HL-60/S4 treated with phorbol 12-myristate 13-acetate at 8.2 ng/mL for 4 days and 3 days (cell line): Measurements from ENCODE around the gene ERCC2.

ENCODE experiments used
- in situ Hi-C: fragments of 300-500 bp; cut with MboI; formaldehyde crosslinking; loops from 2 replicates; pipeline ENCODE4 v1.15.0; 2022; ENCODE audit warnings: low sequenced_read_pairs

ERCC2 gene

DNA sequence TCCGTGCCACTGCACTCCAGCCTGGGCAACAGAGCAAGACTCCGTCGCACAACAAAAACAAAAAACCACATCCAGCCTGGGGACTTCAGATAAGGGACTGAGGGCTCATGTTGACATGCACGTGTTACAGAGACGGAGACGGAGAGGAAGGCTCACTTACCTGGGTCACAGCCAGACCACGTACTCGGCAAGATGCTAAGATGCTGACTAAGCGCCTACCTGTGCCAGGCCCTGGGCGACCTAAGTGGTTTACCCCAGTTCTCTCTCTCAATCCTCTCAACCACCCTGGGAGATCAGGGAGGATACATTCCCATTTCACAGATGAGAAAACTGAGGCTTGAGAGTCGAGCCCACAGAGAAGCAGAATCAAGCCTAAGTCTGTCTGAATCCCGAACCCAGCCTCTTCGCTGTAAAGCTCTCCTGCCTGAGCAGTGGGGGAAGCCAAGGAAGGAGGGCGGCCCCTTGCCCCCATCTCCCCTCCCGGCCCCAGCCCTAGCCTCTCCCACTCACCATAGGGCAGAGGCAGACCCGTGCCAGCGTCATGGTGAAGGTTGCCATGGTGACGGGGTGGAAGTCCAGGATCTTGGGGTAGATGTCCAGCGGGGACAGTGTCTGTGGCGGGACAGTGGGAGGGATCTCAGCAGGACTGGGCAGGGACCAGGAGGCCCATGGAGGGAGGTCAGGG is 13.5 kb downstream of the ERCC2 start:
- in situ Hi-C loops, result no loop called here

DNA sequence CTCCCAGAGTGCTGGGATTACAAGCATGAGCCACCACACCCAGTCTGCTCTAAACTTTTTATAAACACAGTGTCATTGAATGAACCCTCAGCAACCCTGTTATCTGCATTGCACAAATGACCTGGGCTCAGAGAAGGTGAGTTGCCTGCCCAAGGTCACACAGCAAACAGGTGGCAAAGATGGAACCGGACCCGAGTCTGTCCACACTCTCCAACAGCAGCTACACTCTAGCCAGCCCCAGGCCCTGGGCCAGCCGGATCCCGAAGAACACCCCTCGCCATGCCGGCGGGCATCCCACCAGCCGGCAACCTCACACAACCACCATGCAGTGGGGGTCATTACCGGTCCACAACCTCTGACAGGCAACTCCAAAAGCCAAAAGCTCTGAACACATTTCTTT is 14.5 kb downstream of the ERCC2 start:
- in situ Hi-C loops, result no loop called here

DNA sequence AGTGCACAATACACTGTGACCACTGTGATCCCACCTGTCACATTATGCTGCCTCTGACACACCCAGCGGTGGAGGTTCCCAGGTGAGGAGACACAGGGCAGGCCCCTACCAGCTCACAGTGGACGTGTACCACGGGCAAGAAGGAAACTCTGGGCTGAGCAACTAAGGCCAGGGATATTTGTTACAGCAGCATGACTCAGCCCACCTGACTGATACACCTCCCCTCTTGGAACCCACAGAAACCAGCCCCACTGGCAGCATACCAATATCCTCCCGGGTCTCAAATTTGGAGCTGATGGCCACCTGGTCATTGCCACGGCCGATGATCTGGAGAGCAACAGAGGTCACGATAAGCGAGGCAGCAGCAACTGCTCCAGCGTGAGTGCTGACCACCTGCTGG is 15.0 kb downstream of the ERCC2 start:
- in situ Hi-C loops, result no loop called here

DNA sequence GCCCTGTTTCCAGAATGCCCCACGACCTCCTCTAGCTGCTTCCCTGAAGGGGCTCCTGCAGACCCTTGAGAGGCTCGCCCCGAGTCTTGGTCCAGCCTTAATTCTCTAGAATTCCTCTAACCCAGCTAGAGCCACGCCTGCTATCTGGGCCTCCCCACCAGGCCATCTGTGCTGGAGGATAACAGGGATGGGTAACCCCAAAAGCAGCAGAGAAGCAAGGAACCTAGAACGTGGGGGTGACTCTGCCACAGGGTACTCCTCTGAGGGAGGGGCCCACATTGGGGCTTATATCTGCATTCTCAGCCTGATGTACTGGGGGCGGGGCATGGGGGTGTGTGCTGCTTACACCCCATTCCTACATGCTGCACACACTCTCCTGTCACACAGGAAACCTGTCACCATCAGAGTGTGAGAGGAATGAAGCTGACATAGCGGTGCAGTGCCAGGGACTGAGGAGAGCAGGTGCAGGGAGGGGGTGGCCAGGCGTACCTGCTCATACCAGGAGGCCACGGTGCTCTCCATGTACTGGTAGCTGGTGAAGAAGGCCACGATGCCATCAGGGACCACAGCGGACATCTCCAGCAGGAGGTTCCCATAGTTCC is 16.0 kb downstream of the ERCC2 start:
- in situ Hi-C loops, result no loop called here

DNA sequence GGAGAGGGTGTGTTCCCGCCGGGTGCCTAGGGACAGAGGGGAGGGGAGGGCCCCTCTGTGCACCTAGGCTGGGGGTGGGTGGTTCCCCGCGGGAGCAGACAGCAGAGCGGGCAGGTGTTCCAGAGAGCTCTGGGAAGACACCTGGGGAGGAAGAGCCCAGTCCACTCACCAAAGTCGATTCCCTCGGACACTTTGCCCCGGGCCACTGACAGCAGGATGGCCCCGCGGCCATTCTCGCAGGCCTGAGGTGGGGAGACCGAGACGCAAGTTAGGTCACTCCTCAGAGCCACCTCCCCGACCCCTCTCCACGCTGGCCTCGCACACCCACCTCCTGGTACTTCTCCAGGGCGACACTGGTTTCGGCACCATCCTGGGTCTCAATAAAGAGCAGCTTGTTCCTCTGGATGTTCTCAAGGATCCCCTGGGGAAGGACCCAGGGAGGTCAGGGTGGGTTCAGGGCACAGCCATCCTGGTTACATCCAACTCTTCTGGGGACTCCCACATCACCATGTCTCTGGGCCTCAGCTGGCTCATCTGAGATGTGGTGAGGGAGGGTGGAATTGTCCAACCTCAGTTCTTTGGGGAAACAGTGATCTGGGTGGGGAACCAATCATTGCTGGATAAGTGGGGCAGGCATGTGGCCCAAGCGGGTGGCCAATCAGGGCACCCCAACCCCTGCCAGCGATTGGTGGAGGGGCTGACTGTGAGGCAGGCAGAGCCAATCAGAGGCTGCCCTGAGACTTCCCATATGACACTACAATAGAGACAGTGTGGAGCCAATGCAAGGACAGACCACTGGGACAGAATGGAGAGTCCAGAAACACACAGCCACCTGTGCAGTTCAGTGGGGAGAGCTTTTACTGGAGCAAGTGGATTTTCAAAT is 17.2 kb downstream of the ERCC2 start:
- in situ Hi-C loops, result no loop called here

DNA sequence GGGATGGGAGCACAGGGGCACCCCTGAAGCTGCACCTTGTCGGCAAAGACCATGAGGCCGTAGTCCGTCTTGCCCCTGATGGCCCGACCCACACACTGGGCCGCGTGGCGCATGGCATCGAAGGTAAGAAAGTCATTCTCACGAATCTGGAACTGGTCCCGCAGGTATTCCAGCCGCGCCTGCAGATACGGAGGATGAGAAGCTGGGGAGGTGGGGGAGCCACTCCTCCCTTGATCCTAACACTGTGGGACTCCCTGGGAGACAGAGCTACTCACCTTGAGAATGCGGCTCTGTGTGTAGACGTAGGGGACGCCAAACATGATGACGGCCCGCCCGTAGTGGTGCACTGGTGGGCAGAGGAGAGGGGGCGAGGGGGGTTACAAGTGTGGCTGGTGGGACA is 17.9 kb downstream of the ERCC2 start:
- in situ Hi-C loops, result no loop called here

DNA sequence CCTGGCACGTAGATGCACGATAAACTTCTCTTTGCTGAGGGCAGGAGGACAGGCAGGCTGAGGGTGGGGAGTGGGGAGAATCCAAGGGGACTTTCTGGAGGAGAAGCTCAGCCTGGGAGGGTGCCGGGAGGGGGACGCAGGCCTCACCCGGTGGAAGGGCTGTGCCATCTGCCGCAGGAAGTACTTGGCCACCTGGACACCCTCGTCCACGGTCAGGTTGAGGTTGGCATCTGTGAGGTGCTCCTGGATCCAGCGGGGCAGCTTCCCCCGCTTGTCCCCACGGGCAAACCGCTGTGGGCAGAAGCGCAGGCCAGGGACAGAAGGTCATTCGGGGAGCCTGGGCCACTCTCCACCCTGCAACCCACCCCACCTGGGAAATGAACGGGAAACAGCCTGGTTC is 18.3 kb downstream of the ERCC2 start:
- in situ Hi-C loops, result no loop called here

DNA sequence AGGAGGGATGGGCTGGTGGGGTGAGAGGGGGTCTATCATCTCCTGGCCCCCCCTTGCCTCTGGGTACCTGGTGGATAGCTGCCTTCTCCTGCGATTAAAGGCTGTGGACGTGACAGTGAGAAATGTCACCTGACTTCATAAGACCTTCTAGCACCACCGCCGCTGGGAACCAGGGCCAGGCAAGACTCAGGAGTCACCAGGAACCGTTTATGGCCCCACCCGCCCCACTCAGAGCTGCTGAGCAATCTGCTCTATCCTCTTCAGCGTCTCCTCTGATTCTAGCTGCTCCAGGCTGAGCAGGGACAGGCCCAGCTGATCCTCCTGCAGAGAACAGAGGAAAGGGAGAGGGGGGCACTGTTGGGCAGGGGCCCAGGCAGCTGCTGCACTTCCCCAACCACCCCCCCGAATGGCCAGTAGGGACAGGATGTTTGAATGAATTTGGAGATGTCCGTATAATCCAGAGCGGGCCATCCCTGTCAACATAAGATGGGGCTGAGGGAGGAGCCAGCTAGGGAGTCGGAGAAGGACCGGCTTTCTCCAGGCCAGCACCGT is 18.9 kb downstream of the ERCC2 start:
- in situ Hi-C loops, result no loop called here

DNA sequence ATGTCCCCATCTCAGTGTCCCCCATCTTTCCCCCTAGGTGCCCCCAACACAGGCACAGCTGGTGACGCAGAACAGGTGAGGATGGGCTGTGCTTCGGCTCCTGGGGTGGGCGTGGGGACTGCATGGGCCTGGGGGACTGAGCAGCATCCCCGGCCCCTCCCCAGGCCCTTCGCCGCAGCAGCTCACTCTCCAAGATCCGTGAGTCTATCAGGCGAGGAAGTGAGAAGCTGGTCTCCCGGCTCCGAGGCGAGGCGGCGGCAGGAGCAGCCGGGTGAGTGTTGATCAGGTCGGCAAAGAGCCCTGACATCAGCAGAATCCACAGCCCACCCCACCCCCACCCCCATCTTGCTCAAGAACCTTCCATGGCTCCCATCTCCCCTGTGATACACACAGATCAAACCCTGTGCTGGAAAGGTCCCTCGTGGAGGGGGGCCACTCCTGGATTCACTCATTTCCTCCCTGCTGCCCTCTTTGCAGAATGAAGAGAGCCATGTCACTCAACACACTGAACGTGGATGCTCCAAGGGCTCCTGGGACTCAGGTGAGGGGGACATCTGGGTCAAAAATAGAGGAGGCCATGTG is 19.8 kb downstream of the ERCC2 start:
- in situ Hi-C loops, result no loop called here

DNA sequence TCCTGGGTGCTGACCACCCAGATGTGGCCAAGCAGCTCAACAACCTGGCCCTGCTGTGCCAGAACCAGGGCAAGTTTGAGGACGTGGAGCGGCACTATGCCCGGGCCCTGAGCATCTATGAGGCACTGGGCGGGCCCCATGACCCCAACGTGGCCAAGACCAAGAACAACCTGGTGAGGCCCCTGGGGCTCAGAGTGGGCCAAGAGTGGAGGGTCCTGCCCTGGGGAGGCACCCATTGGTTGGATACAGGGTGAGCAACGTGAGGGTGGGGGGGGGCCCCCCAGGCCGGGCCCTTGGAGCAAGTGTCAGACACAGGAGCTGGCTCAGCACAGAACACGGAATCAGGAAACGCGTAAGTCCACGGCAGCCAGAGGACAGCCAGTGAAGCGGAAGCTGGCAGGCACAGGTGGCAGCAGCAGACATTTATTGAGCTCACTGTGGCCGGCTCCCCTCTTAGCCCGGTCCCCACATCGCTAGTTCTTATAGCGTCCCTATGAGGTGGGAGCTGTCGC is 20.9 kb downstream of the ERCC2 start:
- in situ Hi-C loops, result no loop called here

DNA sequence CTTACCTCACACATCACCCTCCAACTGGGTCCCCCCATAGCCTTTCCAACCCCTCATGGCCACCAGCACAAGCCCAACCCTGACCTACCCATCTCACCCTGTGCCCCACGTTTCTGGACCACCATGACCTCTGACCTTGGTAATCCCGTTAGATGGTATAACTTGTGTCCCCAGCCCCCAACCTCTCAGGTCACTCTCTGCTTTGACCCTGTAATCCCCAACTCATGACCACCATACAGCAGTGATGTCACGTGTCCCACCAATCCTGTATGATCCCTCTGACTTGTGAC is 21.3 kb downstream of the ERCC2 start:
- in situ Hi-C loops, result no loop called here

DNA sequence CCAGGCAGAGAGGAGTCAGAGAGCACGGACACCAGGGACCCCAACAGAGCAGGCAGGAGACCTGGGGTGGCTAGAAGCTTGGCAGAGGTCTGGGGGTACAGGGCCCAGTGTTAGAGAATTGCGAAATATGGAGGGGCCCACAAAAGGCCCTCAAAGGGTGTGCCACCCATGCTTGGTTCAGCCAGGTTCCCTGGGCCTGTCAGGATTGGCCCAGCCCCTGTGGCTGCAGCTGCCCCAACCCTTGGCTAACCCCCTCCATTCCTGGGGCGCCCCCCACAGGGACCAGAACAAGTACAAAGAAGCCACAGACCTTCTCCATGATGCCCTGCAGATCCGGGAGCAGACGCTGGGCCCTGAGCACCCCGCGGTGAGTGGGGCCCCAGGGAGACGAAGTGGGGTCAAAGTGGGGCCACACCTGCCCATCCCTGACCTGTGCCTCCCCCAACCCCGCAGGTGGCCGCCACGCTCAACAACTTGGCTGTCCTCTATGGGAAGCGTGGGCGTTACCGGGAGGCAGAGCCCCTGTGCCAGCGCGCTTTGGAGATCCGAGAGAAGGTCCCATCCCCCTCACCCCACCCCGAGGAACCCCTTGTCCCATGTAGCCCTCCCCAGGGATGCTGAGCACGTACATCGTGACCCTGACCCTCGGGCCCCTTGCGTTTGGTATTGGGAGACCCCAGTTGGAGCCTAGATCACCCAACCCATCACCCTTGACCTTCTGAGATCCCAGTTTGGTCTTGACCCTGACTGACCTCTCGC is 21.8 kb downstream of the ERCC2 start:
- in situ Hi-C loops, result no loop called here

DNA sequence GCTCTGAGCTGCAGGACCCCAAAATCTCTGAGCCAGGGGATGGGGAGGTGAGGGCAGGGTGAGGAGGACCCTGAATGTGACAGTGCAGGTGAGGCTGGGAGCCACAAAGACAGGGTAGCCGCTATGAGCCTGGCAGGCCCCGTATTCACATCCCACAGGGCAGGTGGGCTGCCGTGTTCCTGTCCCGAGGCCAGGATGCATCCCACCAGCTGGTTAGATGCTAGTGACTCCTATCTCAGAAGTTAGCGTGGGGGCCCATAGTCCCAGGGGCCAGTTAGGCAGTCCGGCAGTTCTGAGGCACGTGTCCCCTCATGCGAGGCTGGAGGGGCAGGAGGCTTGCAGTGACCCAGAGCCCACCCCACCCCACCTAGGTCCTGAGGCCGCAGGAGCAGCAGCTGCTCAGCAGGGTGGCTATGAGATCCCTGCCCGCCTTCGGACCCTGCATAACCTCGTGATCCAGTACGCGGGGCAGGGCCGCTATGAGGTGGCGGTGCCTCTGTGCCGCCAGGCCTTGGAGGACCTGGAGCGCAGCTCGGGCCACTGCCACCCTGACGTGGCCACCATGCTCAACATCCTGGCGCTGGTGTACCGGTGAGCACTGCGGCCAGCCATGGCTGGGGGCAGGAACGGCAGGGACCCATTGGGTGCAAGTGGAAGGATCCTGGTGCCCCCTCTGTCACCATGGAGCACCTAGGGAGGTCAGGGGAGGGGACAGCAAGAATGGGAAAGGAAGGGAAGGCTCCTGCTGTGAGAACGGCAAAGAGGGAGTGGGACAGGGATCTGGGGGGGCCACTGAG is 22.6 kb downstream of the ERCC2 start:
- in situ Hi-C loops, result no loop called here

DNA sequence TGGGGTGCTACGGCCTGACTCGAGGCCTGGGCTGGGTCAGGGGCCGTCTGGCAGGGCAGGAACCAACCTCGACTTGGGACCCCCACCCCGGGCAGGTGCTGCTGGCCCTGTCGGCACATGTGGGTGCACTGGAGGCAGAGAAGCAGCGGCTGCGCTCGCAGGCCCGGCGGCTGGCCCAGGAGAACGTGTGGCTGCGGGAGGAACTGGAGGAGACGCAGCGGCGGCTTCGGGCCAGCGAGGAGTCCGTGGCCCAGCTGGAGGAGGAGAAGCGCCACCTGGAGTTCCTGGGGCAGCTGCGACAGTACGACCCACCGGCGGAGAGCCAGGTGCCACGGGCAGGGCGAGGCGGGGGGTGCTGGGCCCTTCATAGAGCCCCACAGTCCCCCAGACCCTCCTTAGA is 23.9 kb downstream of the ERCC2 start:
- in situ Hi-C loops, result no loop called here

DNA sequence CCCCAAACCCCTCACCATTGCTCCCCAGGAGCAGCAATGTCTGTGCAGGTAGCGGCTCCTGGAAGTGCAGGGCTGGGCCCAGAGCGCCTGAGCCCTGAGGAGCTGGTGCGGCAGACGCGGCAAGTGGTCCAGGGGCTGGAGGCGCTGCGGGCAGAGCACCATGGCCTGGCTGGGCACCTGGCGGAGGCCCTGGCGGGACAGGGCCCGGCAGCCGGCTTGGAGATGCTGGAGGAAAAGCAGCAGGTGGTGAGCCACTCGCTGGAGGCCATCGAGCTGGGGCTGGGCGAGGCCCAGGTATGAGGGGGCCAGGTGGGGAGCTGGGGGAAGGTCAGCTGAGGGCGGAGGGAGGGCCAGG is 24.9 kb downstream of the ERCC2 start:
- in situ Hi-C loops, result no loop called here

DNA sequence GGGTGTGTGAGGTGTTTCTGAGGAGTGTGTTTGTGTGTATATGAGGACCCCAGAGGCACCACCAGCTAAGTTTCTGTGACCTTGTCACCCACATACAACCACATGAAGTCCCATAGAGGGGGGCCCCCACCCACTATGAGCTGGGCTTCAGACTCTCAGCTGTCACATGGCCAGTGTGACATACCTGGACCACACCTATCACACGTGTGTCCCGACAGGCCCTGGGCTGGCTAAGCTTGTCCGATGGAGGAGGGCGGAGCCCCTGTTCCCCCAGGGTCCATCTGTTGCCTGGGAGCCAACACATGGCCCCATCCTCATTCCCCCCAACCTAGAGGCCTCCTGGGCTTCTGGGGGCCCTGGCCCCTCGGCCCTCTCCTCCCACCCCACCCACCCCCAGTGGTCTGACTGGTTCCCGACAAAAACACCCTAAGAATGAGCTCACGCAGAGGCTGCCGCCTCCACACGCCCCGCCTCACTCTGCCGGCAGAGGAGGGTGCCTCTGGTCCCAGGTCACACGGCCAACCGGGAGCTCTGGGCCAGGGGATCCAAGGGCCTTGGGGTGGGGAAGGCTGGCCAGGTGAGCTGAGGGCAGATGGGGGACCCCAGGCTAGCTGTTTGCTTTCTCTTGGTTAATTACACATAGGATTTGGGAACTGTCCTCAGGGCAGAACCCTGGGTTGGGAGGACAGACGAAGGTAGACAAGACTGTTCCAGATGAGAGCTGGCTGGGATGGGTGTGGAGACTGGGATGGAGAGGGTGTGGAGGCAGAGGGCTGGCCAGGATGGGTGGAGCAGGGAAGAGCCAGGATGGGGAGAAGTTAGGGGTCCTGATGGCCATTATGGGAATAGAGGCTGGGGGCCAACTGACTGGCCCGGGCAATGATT is 25.5 kb downstream of the ERCC2 start:
- in situ Hi-C loops, result no loop called here

DNA sequence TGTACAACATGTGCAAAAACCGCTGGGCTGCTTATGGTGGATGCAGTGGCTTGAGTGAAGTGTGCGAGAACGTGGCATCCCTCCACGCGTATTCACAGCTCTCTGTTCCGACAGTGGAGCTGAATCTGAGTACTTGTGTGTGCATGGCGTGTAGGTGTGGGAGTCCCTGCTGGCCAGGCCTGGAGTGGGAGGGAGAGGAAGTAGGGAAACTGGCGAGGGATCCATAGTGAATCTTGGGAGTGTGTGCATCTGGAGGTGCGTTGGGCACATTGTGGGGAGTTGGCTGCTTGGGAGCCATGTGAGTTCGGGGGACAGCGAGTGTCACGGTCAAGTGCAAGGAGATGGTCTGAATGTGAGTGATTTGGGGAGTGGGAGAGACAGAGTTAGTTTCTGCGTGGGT is 27.5 kb downstream of the ERCC2 start:
- in situ Hi-C loops, result no loop called here

DNA sequence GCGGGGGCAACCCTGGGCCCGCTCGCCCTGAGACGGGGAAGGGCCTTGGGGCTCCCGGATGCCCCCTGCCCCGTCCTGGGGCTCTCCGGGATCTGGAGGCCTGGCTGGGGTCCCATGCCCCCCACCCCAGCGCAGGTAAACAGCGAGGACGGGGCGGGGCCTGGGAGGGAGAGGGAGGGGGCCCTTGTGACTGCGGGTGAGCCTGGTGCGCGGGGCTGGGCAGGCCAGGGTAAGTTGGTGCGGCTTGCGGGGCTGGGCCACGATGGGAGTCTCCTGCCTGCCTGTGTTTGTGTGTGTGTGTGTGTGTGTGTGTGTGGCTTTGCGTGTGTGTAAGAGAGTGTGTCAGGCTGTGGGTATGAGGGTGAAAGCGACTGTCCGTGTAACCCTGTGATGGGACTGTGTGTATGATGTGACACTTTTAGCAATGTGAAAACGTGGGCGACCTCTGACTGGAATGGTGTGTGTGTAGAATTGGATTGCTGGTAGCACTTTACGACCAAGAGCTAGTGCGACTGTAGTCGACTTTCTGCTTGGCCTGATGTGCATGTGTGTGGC is 29.4 kb downstream of the ERCC2 start:
- in situ Hi-C loops, result no loop called here
